GM23338 (cell line): ENCODE data around the gene RAB29. TPM values are rescaled to one million over a fixed set of nuclear protein-coding genes. Genes with fewer than 3 reads are reported as not detected.

Experiments used
- ATAC-seq: fragments of 200-7000 bp; cut with Tn5 transposase; 3 replicates; pipeline ENCODE4 v1.9.1; 2020
- DNase-seq: peaks from one replicate; pipeline ENCODE4 v3.0.0-alpha.2; 2015; ENCODE audit warnings: low spot score
- H2AFZ ChIP-seq: fragments of 200-600 bp; sonication (generic); 2 replicates; pipeline ENCODE4 v1.8.0; 2016; ENCODE audit warnings: antibody characterized with exemption, mild to moderate bottlenecking, moderate library complexity
- H3F3A ChIP-seq: fragments of 200-600 bp; sonication (generic); replicated peaks from 2 replicates; pipeline ENCODE4 v1.8.0; 2017; ENCODE audit warnings: antibody characterized with exemption, mixed run types, low read depth
- H3K27ac ChIP-seq: fragments of 200-600 bp; sonication (generic); 2 replicates; pipeline ENCODE4 v1.6.1; 2016; ENCODE audit warnings: low read depth
- H3K27me3 ChIP-seq: fragments of 200-600 bp; sonication (generic); 2 replicates; pipeline ENCODE4 v1.8.0; 2016; ENCODE audit warnings: mild to moderate bottlenecking, mixed run types, moderate library complexity; ENCODE audit not compliant: insufficient read depth
- H3K36me3 ChIP-seq: fragments of 200-600 bp; sonication (generic); 2 replicates; pipeline ENCODE4 v1.8.0; 2016; ENCODE audit warnings: mild to moderate bottlenecking; ENCODE audit not compliant: insufficient read depth
- H3K4me1 ChIP-seq: fragments of 200-600 bp; sonication (generic); 2 replicates; pipeline ENCODE4 v1.8.0; 2016; ENCODE audit warnings: mild to moderate bottlenecking, moderate library complexity; ENCODE audit not compliant: insufficient read depth
- H3K4me2 ChIP-seq: fragments of 200-600 bp; sonication (generic); 2 replicates; pipeline ENCODE4 v1.7.1; 2017; ENCODE audit warnings: mixed run types
- H3K4me3 ChIP-seq: fragments of 200-600 bp; sonication (generic); 2 replicates; pipeline ENCODE4 v1.6.1; 2016; ENCODE audit warnings: mixed run types
- H3K79me2 ChIP-seq: fragments of 200-600 bp; sonication (generic); replicated peaks from 2 replicates; pipeline ENCODE4 v1.8.0; 2017; ENCODE audit warnings: mild to moderate bottlenecking; ENCODE audit not compliant: insufficient read depth
- H3K9me2 ChIP-seq: fragments of 200-600 bp; sonication (generic); 2 replicates; pipeline ENCODE4 v1.8.0; 2017; ENCODE audit not compliant: insufficient read depth
- H4K20me1 ChIP-seq: fragments of 200-600 bp; sonication (generic); replicated peaks from 2 replicates; pipeline ENCODE4 v1.8.0; 2017; ENCODE audit warnings: mild to moderate bottlenecking; ENCODE audit not compliant: insufficient read depth
- H3K27ac Mint-ChIP-seq: 2 replicates; pipeline ENCODE4 v1.8.0; 2020; ENCODE audit warnings: inconsistent platforms, mild to moderate bottlenecking, moderate library complexity, mixed read lengths
- H3K27me3 Mint-ChIP-seq: 3 replicates; pipeline ENCODE4 v1.8.0; 2022; ENCODE audit warnings: low read depth, mild to moderate bottlenecking, moderate library complexity, mixed read lengths, inconsistent platforms; ENCODE audit not compliant: insufficient read depth, poor library complexity
- H3K36me3 Mint-ChIP-seq: 3 replicates; pipeline ENCODE4 v1.8.0; 2021; ENCODE audit warnings: low read depth, mild to moderate bottlenecking, inconsistent platforms, moderate library complexity, mixed read lengths
- H3K4me1 Mint-ChIP-seq: 3 replicates; pipeline ENCODE4 v1.8.0; 2020; ENCODE audit warnings: mild to moderate bottlenecking, inconsistent platforms, mixed read lengths
- H3K4me3 Mint-ChIP-seq: 3 replicates; pipeline ENCODE4 v1.8.0; 2021; ENCODE audit warnings: moderate library complexity, mild to moderate bottlenecking, inconsistent platforms, mixed read lengths
- H3K9me3 Mint-ChIP-seq: 3 replicates; pipeline ENCODE4 v1.8.0; 2020; ENCODE audit warnings: moderate library complexity, mild to moderate bottlenecking, inconsistent platforms, mixed read lengths
- CREB1 ChIP-seq: fragments of 250-450 bp; sonication (Bioruptor Pico); IDR thresholded peaks from 2 replicates; pipeline ENCODE4 v1.5.0; 2020; ENCODE audit warnings: low read depth, mild to moderate bottlenecking, moderate library complexity
- CTCF ChIP-seq, 2 experiments: fragments of 200-600 bp in 1 of 2; sonication (generic) in 1 of 2; conservative IDR thresholded peaks; 2 replicates each; pipeline versions ENCODE4 v1.5.1 to v1.6.1; 2016 to 2017; ENCODE audit warnings: antibody characterized with exemption in 2 of 2, low read depth in 2 of 2, mild to moderate bottlenecking in 2 of 2, moderate library complexity in 1 of 2
- ETS1 ChIP-seq: IDR thresholded peaks from 2 replicates; pipeline ENCODE4 v1.6.1; 2016; ENCODE audit warnings: antibody characterized with exemption
- EZH2 ChIP-seq: fragments of 200-600 bp; sonication (generic); IDR thresholded peaks from one replicate; pipeline ENCODE4 v1.8.0; 2017; ENCODE audit warnings: antibody characterized with exemption, mild to moderate bottlenecking, low read depth; ENCODE audit not compliant: unreplicated experiment
- EZH2phosphoT487 ChIP-seq: fragments of 200-600 bp; sonication (generic); IDR thresholded peaks from one replicate; pipeline ENCODE4 v1.8.1; 2018; ENCODE audit warnings: antibody characterized with exemption; ENCODE audit not compliant: unreplicated experiment
- JUNB ChIP-seq: IDR thresholded peaks from one replicate; pipeline ENCODE4 v1.6.1; 2016; ENCODE audit warnings: antibody characterized with exemption; ENCODE audit not compliant: unreplicated experiment
- NANOG ChIP-seq: IDR thresholded peaks from 2 replicates; pipeline ENCODE4 v1.6.1; 2016; ENCODE audit warnings: antibody characterized with exemption, borderline replicate concordance
- POLR2AphosphoS5 ChIP-seq: IDR thresholded peaks from 2 replicates; pipeline ENCODE4 v1.6.1; 2016; ENCODE audit warnings: antibody characterized with exemption, low read depth
- REST ChIP-seq: IDR thresholded peaks from one replicate; pipeline ENCODE4 v1.6.1; 2018; ENCODE audit warnings: antibody characterized with exemption; ENCODE audit not compliant: unreplicated experiment
- STAT1 ChIP-seq: IDR thresholded peaks from one replicate; pipeline ENCODE4 v1.6.1; 2016; ENCODE audit warnings: antibody characterized with exemption; ENCODE audit not compliant: unreplicated experiment
- ZNF114 ChIP-seq: fragments of 250-450 bp; sonication (Bioruptor Pico); IDR thresholded peaks from 2 replicates; pipeline ENCODE4 v1.5.0; 2020; ENCODE audit warnings: mild to moderate bottlenecking, moderate library complexity
- ZNF331 ChIP-seq: fragments of 250-450 bp; sonication (Bioruptor Pico); IDR thresholded peaks from 2 replicates; pipeline ENCODE4 v1.5.0; 2020; ENCODE audit warnings: low read depth, mild to moderate bottlenecking, moderate library complexity
- ZNF462 ChIP-seq: fragments of 250-450 bp; sonication (Bioruptor Pico); IDR thresholded peaks from 2 replicates; pipeline ENCODE4 v1.5.0; 2020; ENCODE audit warnings: mild to moderate bottlenecking, moderate library complexity
- polyA plus RNA-seq: library from polyadenylated mRNA; unstranded; fragments of >200 nt; fragmentation: Nextera tagmentation; extraction: Ambion mirVana; gene quantifications from 2 replicates; pipeline ENCODE4 v1.2.1, GENCODE V29; 2016
- total RNA-seq: library from RNA; depleted of rRNA; stranded (reverse); fragments of >200 nt; shearing (Covaris generic); gene quantifications from 2 replicates; pipeline ENCODE4 v1.2.3, GENCODE V29; 2014

The RAB29 gene
- total and polyA plus RNA-seq, 2 experiments from 2014 or later = 7.1 to 9.1 TPM

- no peak for TF ChIP-seq ZNF331 (CRISPR knock-in tag)
- TF ChIP-seq CREB1 (CRISPR knock-in tag) = no peak
- no peak for TF ChIP-seq CTCF (conservative IDR thresholded peaks at IDR 0.05; ENCODE audit: low read depth in 2 of 2)
- no peak for TF ChIP-seq ZNF114 (CRISPR knock-in tag)
- no peak for TF ChIP-seq EZH2
- no peak for TF ChIP-seq POLR2AphosphoS5
- TF ChIP-seq NANOG = no peak
- no peak for TF ChIP-seq STAT1
- no peak for TF ChIP-seq JUNB
- TF ChIP-seq ETS1 = no peak
- TF ChIP-seq REST = no peak
- no peak for TF ChIP-seq EZH2phosphoT487
- TF ChIP-seq ZNF462 (CRISPR knock-in tag) = no peak
- Histone ChIP-seq H3K27me3 (peaks cover 32% of the 10 kb centered on the region), H3K36me3 (no peaks in the 10 kb centered on the region; the same call in 1 of the 2 replicates), H3F3A (peaks cover 3% of the 10 kb centered on the region; the same call in 1 of the 2 replicates), H3K4me1 (peaks cover 9% of the 10 kb centered on the region), H3K79me2 (no peaks in the 10 kb centered on the region), H3K4me2 (no peak overlapping the region), H3K9me2 (no peaks in the 10 kb centered on the region), H3K4me3 (no peak overlapping the region), H2AFZ (no peak overlapping the region), H3K27ac (no peak overlapping the region), H4K20me1 (no peaks in the 10 kb centered on the region; the same call in 1 of the 2 replicates)
- peaks cover 22% of the 10 kb centered on the region for H3K27me3 Mint-ChIP-seq
- ATAC-seq (no peak), DNase-seq (no peak)
- peaks cover 8% of the 10 kb centered on the region for H3K4me1 Mint-ChIP-seq
- H3K27ac Mint-ChIP-seq = no peak overlapping the region
- no peak overlapping the region for H3K4me3 Mint-ChIP-seq
- peaks cover 13% of the 10 kb centered on the region; the same call in 2 of the 3 replicates for H3K9me3 Mint-ChIP-seq
- H3K36me3 Mint-ChIP-seq = no peaks in the 10 kb centered on the region
These were observed 2.7 kb upstream of the RAB29 start for GRCh38 chr1:205777994-205778393.
